DND-41 (cell line): ENCODE data around the gene SLC44A1.

ENCODE experiments used
- ATAC-seq: fragments of 200-7000 bp; cut with Tn5 transposase; 3 replicates; pipeline ENCODE4 v1.9.1; 2021; ENCODE audit warnings: low read depth; ENCODE audit not compliant: insufficient read depth
- DNase-seq: peaks from one replicate; pipeline ENCODE4 v3.0.0-alpha.2; 2020
- H2AFZ ChIP-seq: 2 replicates; pipeline ENCODE4 v1.6.0; 2012; ENCODE audit warnings: low read depth, low read length
- H3K27ac ChIP-seq: 2 replicates; pipeline ENCODE4 v1.5.1; 2012; ENCODE audit warnings: low read length, inconsistent platforms
- H3K27me3 ChIP-seq: fragments of 200-600 bp; sonication (generic); 2 replicates; pipeline ENCODE4 v1.6.0; 2012; ENCODE audit warnings: low read length, mild to moderate bottlenecking, inconsistent platforms; ENCODE audit not compliant: insufficient read depth, poor library complexity
- H3K36me3 ChIP-seq: 2 replicates; pipeline ENCODE4 v1.5.1; 2012; ENCODE audit warnings: low read length, inconsistent platforms; ENCODE audit not compliant: insufficient read depth
- H3K4me1 ChIP-seq: 2 replicates; pipeline ENCODE4 v1.5.1; 2012; ENCODE audit warnings: mild to moderate bottlenecking, low read length; ENCODE audit not compliant: insufficient read depth
- H3K4me2 ChIP-seq: 2 replicates; pipeline ENCODE4 v1.6.0; 2012; ENCODE audit warnings: mild to moderate bottlenecking, moderate library complexity, low read length, inconsistent platforms; ENCODE audit not compliant: insufficient read depth
- H3K4me3 ChIP-seq, 2 experiments: fragments of 200-600 bp in 1 of 2; shearing (Covaris generic) in 1 of 2; 2 replicates each; pipeline ENCODE4 v1.5.1; 2012 to 2016; ENCODE audit warnings: inconsistent platforms in 2 of 2, low read length in 2 of 2, mild to moderate bottlenecking in 2 of 2, low read depth in 1 of 2, moderate library complexity in 1 of 2
- H3K79me2 ChIP-seq: 2 replicates; pipeline ENCODE4 v1.6.0; 2012; ENCODE audit warnings: low read length, inconsistent platforms; ENCODE audit not compliant: insufficient read depth
- H3K9ac ChIP-seq: 2 replicates; pipeline ENCODE4 v1.6.0; 2012; ENCODE audit warnings: low read depth, mild to moderate bottlenecking, inconsistent platforms, low read length, moderate library complexity
- H3K9me3 ChIP-seq: 2 replicates; pipeline ENCODE4 v1.5.1; 2012; ENCODE audit warnings: low read length, moderate library complexity, mild to moderate bottlenecking, inconsistent platforms; ENCODE audit not compliant: insufficient read depth, severe bottlenecking
- H4K20me1 ChIP-seq: 2 replicates; pipeline ENCODE4 v1.6.0; 2012; ENCODE audit warnings: low read length; ENCODE audit not compliant: insufficient read depth
- EZH2 ChIP-seq: IDR thresholded peaks from 3 replicates; pipeline ENCODE4 v1.6.1; 2012; ENCODE audit warnings: borderline replicate concordance, low read depth, mild to moderate bottlenecking, moderate library complexity, low read length, inconsistent platforms; ENCODE audit not compliant: severe bottlenecking
- TF ChIP-seq, protein P1 (sequence below): IDR thresholded peaks from 2 replicates; pipeline ENCODE4 v1.5.1; 2012; ENCODE audit warnings: borderline replicate concordance, low read length, moderate library complexity, mild to moderate bottlenecking; ENCODE audit not compliant: poor library complexity, severe bottlenecking; ENCODE audit errors: extremely low read depth

SLC44A1 gene

DNA sequence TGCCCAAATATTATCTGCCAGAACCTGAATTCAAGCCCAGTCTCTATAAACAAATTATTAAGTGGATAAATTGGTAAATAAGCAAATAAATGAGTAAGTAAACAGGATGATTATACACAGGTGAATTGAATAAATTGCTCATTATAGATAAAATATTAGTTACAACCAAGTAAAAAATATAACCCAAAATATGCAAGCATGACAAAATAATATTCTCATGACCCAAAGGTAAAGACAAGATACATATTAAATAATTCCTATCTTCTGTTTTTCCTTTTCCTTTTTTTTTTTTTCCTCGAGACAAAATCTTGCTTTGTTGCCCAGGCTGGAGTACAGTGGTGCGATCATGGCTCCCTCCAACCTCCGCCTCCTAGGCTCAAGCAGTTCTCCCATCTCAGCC is 182.2 kb downstream of the SLC44A1 start:
- Histone ChIP-seq H2AFZ (no peak overlapping the region), H3K36me3 (no peaks in the 10 kb centered on the region), H3K27me3 (peaks cover 2% of the 10 kb centered on the region), H3K4me3 (no peak overlapping the region), H3K4me2 (no peak overlapping the region), H3K79me2 (no peaks in the 10 kb centered on the region), H4K20me1 (no peaks in the 10 kb centered on the region), H3K9me3 (no peaks in the 10 kb centered on the region), H3K9ac (no peak overlapping the region), H3K27ac (no peak overlapping the region), H3K4me1 (no peaks in the 10 kb centered on the region)
- no peak for DNase-seq
- TF ChIP-seq, protein P1, sequence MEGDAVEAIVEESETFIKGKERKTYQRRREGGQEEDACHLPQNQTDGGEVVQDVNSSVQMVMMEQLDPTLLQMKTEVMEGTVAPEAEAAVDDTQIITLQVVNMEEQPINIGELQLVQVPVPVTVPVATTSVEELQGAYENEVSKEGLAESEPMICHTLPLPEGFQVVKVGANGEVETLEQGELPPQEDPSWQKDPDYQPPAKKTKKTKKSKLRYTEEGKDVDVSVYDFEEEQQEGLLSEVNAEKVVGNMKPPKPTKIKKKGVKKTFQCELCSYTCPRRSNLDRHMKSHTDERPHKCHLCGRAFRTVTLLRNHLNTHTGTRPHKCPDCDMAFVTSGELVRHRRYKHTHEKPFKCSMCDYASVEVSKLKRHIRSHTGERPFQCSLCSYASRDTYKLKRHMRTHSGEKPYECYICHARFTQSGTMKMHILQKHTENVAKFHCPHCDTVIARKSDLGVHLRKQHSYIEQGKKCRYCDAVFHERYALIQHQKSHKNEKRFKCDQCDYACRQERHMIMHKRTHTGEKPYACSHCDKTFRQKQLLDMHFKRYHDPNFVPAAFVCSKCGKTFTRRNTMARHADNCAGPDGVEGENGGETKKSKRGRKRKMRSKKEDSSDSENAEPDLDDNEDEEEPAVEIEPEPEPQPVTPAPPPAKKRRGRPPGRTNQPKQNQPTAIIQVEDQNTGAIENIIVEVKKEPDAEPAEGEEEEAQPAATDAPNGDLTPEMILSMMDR, result no peak
- TF ChIP-seq EZH2, result no peak
- no peak for ATAC-seq

DNA sequence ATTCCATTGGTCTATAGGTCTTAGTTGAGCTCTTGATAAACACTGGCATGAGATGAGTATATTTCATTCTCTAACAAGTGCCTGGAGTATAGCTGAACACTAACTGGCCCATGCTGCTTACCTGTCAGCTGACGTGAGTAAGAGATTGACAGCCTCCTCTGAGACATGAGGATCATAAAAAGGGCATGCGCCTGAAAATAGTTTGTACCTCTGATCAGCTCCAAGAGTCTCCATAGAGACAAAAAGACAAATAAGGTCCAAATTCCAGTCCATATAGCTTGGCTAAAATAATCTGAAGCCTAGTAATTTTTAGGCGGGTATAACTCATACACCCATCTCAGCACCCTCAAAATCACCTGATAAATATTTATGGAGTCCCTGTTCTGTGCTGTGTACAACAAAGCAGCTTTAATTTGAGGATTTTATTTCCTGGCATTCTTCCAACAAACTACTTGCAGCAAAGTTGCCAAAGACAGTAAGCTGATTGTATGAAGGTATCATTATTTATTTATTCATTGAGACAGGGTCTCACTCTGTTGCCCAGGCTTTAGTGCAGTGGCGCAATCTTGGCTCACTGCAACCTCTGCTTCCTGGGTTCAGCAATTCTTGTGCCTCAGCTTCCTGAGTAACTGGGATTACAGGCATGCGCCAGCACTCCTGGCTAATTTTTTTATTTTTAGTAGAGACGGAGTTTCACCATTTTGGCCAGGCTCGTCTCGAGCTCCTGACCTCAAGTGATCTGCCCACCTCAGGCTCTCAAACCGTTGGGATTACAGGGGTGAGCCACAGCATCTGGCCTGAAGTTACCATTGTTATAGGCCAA is 187.2 kb downstream of the SLC44A1 start:
- no peaks in the 10 kb centered on the region for H3K79me2 ChIP-seq
- no peaks in the 10 kb centered on the region for H3K27me3 ChIP-seq
- no peak overlapping the region for H3K4me2 ChIP-seq
- H3K4me3 ChIP-seq, result no peak overlapping the region
- no peaks in the 10 kb centered on the region for H3K4me1 ChIP-seq
- DNase-seq (no peak), ATAC-seq (no peak)
- H4K20me1 ChIP-seq, result no peaks in the 10 kb centered on the region
- no peak overlapping the region for H3K9ac ChIP-seq
- no peaks in the 10 kb centered on the region for H3K36me3 ChIP-seq
- H3K9me3 ChIP-seq, result no peaks in the 10 kb centered on the region
- no peak overlapping the region for H3K27ac ChIP-seq
- TF ChIP-seq, protein P1, result no peak
- TF ChIP-seq EZH2, result no peak
- no peak overlapping the region for H2AFZ ChIP-seq

GRCh38 chr9:105432247-105432842 is 187.9 kb downstream of the SLC44A1 start:
- no peaks in the 10 kb centered on the region for H3K27me3 ChIP-seq
- H3K4me3 ChIP-seq, result no peak overlapping the region
- H3K4me2 ChIP-seq, result no peak overlapping the region
- H3K27ac ChIP-seq, result no peak overlapping the region
- no peaks in the 10 kb centered on the region for H4K20me1 ChIP-seq
- ATAC-seq (no peak), DNase-seq (no peak)
- H3K4me1 ChIP-seq, result no peaks in the 10 kb centered on the region
- TF ChIP-seq, protein P1, result no peak
- no peak for TF ChIP-seq EZH2
- no peak overlapping the region for H3K9ac ChIP-seq
- H3K36me3 ChIP-seq, result no peaks in the 10 kb centered on the region
- H3K79me2 ChIP-seq, result no peaks in the 10 kb centered on the region
- no peaks in the 10 kb centered on the region for H3K9me3 ChIP-seq
- no peak overlapping the region for H2AFZ ChIP-seq
